PC-3 (cell line): ENCODE data around the gene KBTBD3. TPM values are rescaled to one million over a fixed set of nuclear protein-coding genes. Genes with fewer than 3 reads are reported as not detected.
A peak's percentile ranks its signal among the peaks of the same experiment; 100 is the strongest.

ENCODE experiments used
- ATAC-seq: fragments of 200-7000 bp; cut with Tn5 transposase; 2 replicates; pipeline ENCODE4 v1.9.1; 2020; ENCODE audit warnings: mild to moderate bottlenecking, moderate library complexity
- BruUV-seq: library from RNA; stranded (reverse); fragments of 400-500 nt; replicated peaks from 2 replicates; lab custom pipeline; 2021; lab: Mats Ljungman, UMichigan
- CTCF ChIA-PET: fragments of 300-600 bp; sonication (Branson Sonifier 250); formaldehyde crosslinking; loops from one replicate; lab custom pipeline; 2022; ENCODE audit warnings: antibody characterized with exemption; lab: Charles Lee
- POLR2A ChIA-PET: fragments of 300-600 bp; sonication (Branson Sonifier 250); formaldehyde crosslinking; loops from one replicate; lab custom pipeline; 2022; ENCODE audit warnings: antibody characterized with exemption; ENCODE audit not compliant: unreplicated experiment; lab: Charles Lee
- DNase-seq: peaks from one replicate; pipeline ENCODE4 v3.0.0-alpha.2; 2015
- H2AFZ ChIP-seq: fragments of 300-600 bp; sonication (generic); 2 replicates; pipeline ENCODE4 v1.6.0; 2016; ENCODE audit warnings: antibody characterized with exemption, low read length
- H3F3A ChIP-seq: fragments of 300-600 bp; sonication (generic); one replicate; pipeline ENCODE4 v1.6.0; 2017; ENCODE audit warnings: antibody characterized with exemption, low read length, control low read depth, mild to moderate bottlenecking; ENCODE audit not compliant: unreplicated experiment
- H3K27ac ChIP-seq: fragments of 300-600 bp; sonication (generic); 2 replicates; pipeline ENCODE4 v1.5.1; 2016; ENCODE audit warnings: mild to moderate bottlenecking, low read length
- H3K27me3 ChIP-seq: fragments of 300-600 bp; sonication (generic); 2 replicates; pipeline ENCODE4 v1.6.1; 2016; ENCODE audit warnings: low read length, mixed read lengths
- H3K36me3 ChIP-seq: fragments of 300-600 bp; sonication (generic); 2 replicates; pipeline ENCODE4 v1.6.1; 2016; ENCODE audit warnings: low read depth, mixed run types, low read length, mixed read lengths
- H3K4me1 ChIP-seq: fragments of 300-600 bp; sonication (generic); 2 replicates; pipeline ENCODE4 v1.5.1; 2016; ENCODE audit warnings: low read length; ENCODE audit not compliant: insufficient read depth
- H3K4me2 ChIP-seq: fragments of 300-600 bp; sonication (generic); 2 replicates; pipeline ENCODE4 v1.6.0; 2016; ENCODE audit warnings: low read length
- H3K4me3 ChIP-seq: fragments of 300-600 bp; sonication (generic); 2 replicates; pipeline ENCODE4 v1.5.1; 2016; ENCODE audit warnings: mild to moderate bottlenecking, low read length, mixed read lengths
- H3K79me2 ChIP-seq: fragments of 300-600 bp; sonication (generic); 2 replicates; pipeline ENCODE4 v1.6.1; 2017; ENCODE audit warnings: low read length, mixed read lengths
- H3K9ac ChIP-seq: fragments of 300-600 bp; sonication (generic); 2 replicates; pipeline ENCODE4 v1.6.0; 2016; ENCODE audit warnings: mild to moderate bottlenecking, low read length
- H3K9me2 ChIP-seq: fragments of 300-600 bp; sonication (generic); replicated peaks from 2 replicates; pipeline ENCODE4 v1.6.1; 2016; ENCODE audit warnings: mixed run types, low read length, mixed read lengths
- H3K9me3 ChIP-seq: fragments of 300-600 bp; sonication (generic); 2 replicates; pipeline ENCODE4 v1.6.1; 2016; ENCODE audit warnings: low read length, mixed read lengths
- H4K20me1 ChIP-seq: fragments of 300-600 bp; sonication (generic); 2 replicates; pipeline ENCODE4 v1.6.1; 2016; ENCODE audit warnings: low read length, mixed read lengths
- EZH2 ChIP-seq: fragments of 300-600 bp; sonication (generic); IDR thresholded peaks from one replicate; pipeline ENCODE4 v1.6.1; 2017; ENCODE audit warnings: antibody characterized with exemption, mild to moderate bottlenecking, low read length; ENCODE audit not compliant: unreplicated experiment
- EZH2phosphoT487 ChIP-seq: fragments of 300-600 bp; sonication (generic); IDR thresholded peaks from 2 replicates; pipeline ENCODE4 v1.6.1; 2018; ENCODE audit warnings: mild to moderate bottlenecking, antibody characterized with exemption, low read length, borderline replicate concordance
- intact Hi-C: fragments of 100-400 bp; cut with micrococcal nuclease; formaldehyde crosslinking; loops from 2 replicates; pipeline ENCODE4 v1.9.0; 2023
- total RNA-seq: library from RNA; depleted of rRNA; stranded (reverse); fragments of >200 nt; gene quantifications from 2 replicates; pipeline ENCODE4 v1.2.3, GENCODE V29; 2014
- TF ChIP-seq, protein P1 (sequence below): fragments of 300-600 bp; sonication (generic); conservative IDR thresholded peaks from 2 replicates; pipeline ENCODE4 v1.5.1; 2017; ENCODE audit warnings: antibody characterized with exemption, low read depth, mild to moderate bottlenecking, low read length

The KBTBD3 gene
- total RNA-seq, 1 experiment from 2014 or later, result 2.0 TPM

DNA sequence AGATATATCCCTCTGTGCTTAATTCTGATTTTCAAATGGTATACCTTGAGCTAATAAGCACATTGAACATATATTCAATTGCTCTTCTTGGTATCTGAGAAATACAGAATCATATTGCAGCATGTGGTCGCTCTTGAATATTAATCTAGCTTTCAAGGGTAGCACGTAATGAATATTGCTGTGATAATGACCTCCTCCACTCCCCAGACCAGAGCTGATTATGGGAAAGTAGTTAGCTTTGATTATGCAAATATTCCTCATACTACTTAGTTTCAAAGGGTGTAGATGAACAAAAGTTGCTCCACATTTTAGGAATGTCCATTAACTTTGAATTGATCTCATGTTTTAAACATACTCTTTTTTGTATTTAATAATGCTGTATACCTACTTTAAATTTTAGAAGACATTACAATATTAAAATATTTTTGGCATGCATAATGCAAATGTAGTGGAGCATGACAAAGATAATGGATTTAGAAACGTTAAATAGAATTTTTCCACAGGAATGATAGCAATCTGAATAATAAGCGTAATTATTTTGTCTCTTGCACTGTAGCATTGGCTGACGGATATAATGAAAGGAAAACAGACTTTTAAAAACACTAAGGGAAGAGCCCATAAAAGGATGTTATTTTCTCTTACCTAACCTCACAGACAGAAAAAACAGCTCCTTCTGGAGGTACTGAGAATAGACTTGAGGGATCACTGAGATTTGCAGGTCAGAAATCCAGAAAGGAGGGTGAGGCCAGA is 27.2 kb downstream of the KBTBD3 start:
- no TSS peak for BruUV-seq
- Histone ChIP-seq H3F3A (no peaks in the 10 kb centered on the region), H3K4me3 (no peak overlapping the region), H4K20me1 (no peaks in the 10 kb centered on the region), H3K9ac (no peak overlapping the region), H3K36me3 (no peaks in the 10 kb centered on the region), H2AFZ (no peak overlapping the region), H3K4me1 (no peaks in the 10 kb centered on the region), H3K27ac (no peak overlapping the region), H3K79me2 (no peaks in the 10 kb centered on the region), H3K9me3 (no peaks in the 10 kb centered on the region), H3K9me2 (no peaks in the 10 kb centered on the region), H3K27me3 (no peaks in the 10 kb centered on the region), H3K4me2 (no peak overlapping the region)
- CTCF ChIA-PET, result no interaction called here
- intact Hi-C loops, result no loop called here
- no peak for DNase-seq
- no peak for ATAC-seq
- POLR2A ChIA-PET, result interaction anchor here (0.5 kb wide), 1 partner anchor 27 kb away, joined by 9 read pairs; the partner anchor contains the start of gene KBTBD3
- TF ChIP-seq EZH2phosphoT487 (no peak), EZH2 (no peak)
- TF ChIP-seq, protein P1, sequence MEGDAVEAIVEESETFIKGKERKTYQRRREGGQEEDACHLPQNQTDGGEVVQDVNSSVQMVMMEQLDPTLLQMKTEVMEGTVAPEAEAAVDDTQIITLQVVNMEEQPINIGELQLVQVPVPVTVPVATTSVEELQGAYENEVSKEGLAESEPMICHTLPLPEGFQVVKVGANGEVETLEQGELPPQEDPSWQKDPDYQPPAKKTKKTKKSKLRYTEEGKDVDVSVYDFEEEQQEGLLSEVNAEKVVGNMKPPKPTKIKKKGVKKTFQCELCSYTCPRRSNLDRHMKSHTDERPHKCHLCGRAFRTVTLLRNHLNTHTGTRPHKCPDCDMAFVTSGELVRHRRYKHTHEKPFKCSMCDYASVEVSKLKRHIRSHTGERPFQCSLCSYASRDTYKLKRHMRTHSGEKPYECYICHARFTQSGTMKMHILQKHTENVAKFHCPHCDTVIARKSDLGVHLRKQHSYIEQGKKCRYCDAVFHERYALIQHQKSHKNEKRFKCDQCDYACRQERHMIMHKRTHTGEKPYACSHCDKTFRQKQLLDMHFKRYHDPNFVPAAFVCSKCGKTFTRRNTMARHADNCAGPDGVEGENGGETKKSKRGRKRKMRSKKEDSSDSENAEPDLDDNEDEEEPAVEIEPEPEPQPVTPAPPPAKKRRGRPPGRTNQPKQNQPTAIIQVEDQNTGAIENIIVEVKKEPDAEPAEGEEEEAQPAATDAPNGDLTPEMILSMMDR, result no peak

- CTCF ChIA-PET, result no interaction called here
- Histone ChIP-seq H4K20me1 (no peaks in the 10 kb centered on the region), H3K9ac (no peak overlapping the region), H3K9me2 (no peaks in the 10 kb centered on the region), H3F3A (no peaks in the 10 kb centered on the region), H3K36me3 (no peaks in the 10 kb centered on the region), H2AFZ (no peak overlapping the region), H3K4me3 (no peak overlapping the region), H3K27me3 (no peaks in the 10 kb centered on the region), H3K27ac (no peak overlapping the region), H3K9me3 (no peaks in the 10 kb centered on the region), H3K4me2 (no peak overlapping the region), H3K4me1 (no peaks in the 10 kb centered on the region), H3K79me2 (no peaks in the 10 kb centered on the region)
- no peak for TF ChIP-seq EZH2
- no peak for TF ChIP-seq EZH2phosphoT487
- TF ChIP-seq, protein P1, result no peak
- ATAC-seq (peak; percentile 42; the same call in 1 of the 2 replicates), DNase-seq (no peak)
- POLR2A ChIA-PET, result no interaction called here
- BruUV-seq, result no TSS peak
- intact Hi-C loops, result no loop called here
Measured at GRCh38 chr11:106047631-106048030, 29.5 kb downstream of the KBTBD3 start.

- Histone ChIP-seq H3K9me3 (no peaks in the 10 kb centered on the region), H3K36me3 (no peaks in the 10 kb centered on the region), H3F3A (no peaks in the 10 kb centered on the region), H3K27ac (no peak overlapping the region), H3K9ac (no peak overlapping the region), H3K79me2 (no peaks in the 10 kb centered on the region), H3K27me3 (no peaks in the 10 kb centered on the region), H3K4me3 (no peak overlapping the region), H2AFZ (no peak overlapping the region), H3K4me1 (no peaks in the 10 kb centered on the region), H3K9me2 (no peaks in the 10 kb centered on the region), H4K20me1 (no peaks in the 10 kb centered on the region), H3K4me2 (no peak overlapping the region)
- intact Hi-C loops, result no loop called here
- TF ChIP-seq EZH2, result no peak
- TF ChIP-seq, protein P1, result no peak
- TF ChIP-seq EZH2phosphoT487, result no peak
- no peak for ATAC-seq
- ChIA-PET CTCF (no interaction called here), POLR2A (no interaction called here)
- no TSS peak for BruUV-seq
- no peak for DNase-seq
Measured at GRCh38 chr11:106043540-106043939, 33.6 kb downstream of the KBTBD3 start.
